Panc1 (cell line): ENCODE results near the gene NCAPG2. TPM values are rescaled to one million over a fixed set of nuclear protein-coding genes. Genes with fewer than 3 reads are reported as not detected.

Experiments
- ATAC-seq: fragments of 200-7000 bp; cut with Tn5 transposase; 2 replicates; pipeline ENCODE4 v1.9.1; 2020; ENCODE audit warnings: mild to moderate bottlenecking, moderate library complexity
- BruUV-seq: library from RNA; stranded (reverse); fragments of 400-500 nt; replicated peaks from 2 replicates; lab custom pipeline; 2021; lab: Mats Ljungman, UMichigan
- CTCF ChIA-PET: fragments of 300-600 bp; sonication (Branson Sonifier 250); formaldehyde crosslinking; loops from one replicate; lab custom pipeline; 2022; ENCODE audit warnings: antibody characterized with exemption; lab: Charles Lee
- POLR2A ChIA-PET: fragments of 300-600 bp; sonication (Branson Sonifier 250); formaldehyde crosslinking; loops from one replicate; lab custom pipeline; 2022; ENCODE audit warnings: antibody characterized with exemption; lab: Charles Lee
- DNase-seq: peaks from one replicate; pipeline ENCODE4 v3.0.0-alpha.2; 2010; ENCODE audit warnings: low read depth, low spot score
- H3K27ac ChIP-seq: 2 replicates; pipeline ENCODE4 v1.5.1; 2011; ENCODE audit warnings: mild to moderate bottlenecking, low read length, inconsistent platforms
- H3K27me3 ChIP-seq: fragments of 200-500 bp; sonication (Bioruptor generic); 2 replicates; pipeline ENCODE4 v1.6.0; 2014; ENCODE audit warnings: low read length, inconsistent platforms; ENCODE audit not compliant: control insufficient read depth, insufficient read depth
- H3K36me3 ChIP-seq: fragments of 200-500 bp; sonication (Bioruptor generic); 2 replicates; pipeline ENCODE4 v1.5.1; 2014; ENCODE audit warnings: inconsistent platforms, mild to moderate bottlenecking, low read length, moderate library complexity; ENCODE audit not compliant: control insufficient read depth, insufficient read depth
- H3K4me1 ChIP-seq: 2 replicates; pipeline ENCODE4 v1.5.1; 2011; ENCODE audit warnings: inconsistent platforms, mild to moderate bottlenecking, low read length, moderate library complexity; ENCODE audit not compliant: control insufficient read depth, insufficient read depth
- H3K4me3 ChIP-seq, 2 experiments: 2 replicates each; pipeline ENCODE4 v1.5.1; 2011 to 2012; ENCODE audit warnings: low read depth in 2 of 2, low read length in 2 of 2, mild to moderate bottlenecking in 2 of 2, inconsistent platforms in 1 of 2, moderate library complexity in 1 of 2
- H3K9me3 ChIP-seq: fragments of 200-500 bp; sonication (Bioruptor generic); 2 replicates; pipeline ENCODE4 v1.5.1; 2014; ENCODE audit warnings: low read depth, mild to moderate bottlenecking, inconsistent platforms, low read length, moderate library complexity; ENCODE audit not compliant: control insufficient read depth, insufficient read depth
- CTCF ChIP-seq: fragments of 450-650 bp; IDR thresholded peaks from 2 replicates; pipeline ENCODE4 v1.5.1; 2017; ENCODE audit warnings: mild to moderate bottlenecking
- POLR2AphosphoS5 ChIP-seq: IDR thresholded peaks from 2 replicates; pipeline ENCODE4 v1.6.1; 2012; ENCODE audit warnings: mild to moderate bottlenecking, low read depth, low read length, moderate library complexity
- REST ChIP-seq, 2 experiments: IDR thresholded peaks; 2 replicates each; pipeline ENCODE4 v1.6.1; 2011 to 2012; ENCODE audit warnings: low read depth in 2 of 2, control low read depth in 1 of 2, low read length in 1 of 2, mild to moderate bottlenecking in 1 of 2, moderate library complexity in 1 of 2; ENCODE audit not compliant: insufficient read depth in 1 of 2
- SIN3A ChIP-seq: IDR thresholded peaks from 2 replicates; pipeline ENCODE4 v1.6.1; 2012; ENCODE audit warnings: low read depth, mild to moderate bottlenecking, low read length, moderate library complexity, borderline replicate concordance; ENCODE audit not compliant: insufficient read depth
- TCF7L2 ChIP-seq: IDR thresholded peaks from 2 replicates; pipeline ENCODE4 v1.6.1; 2011; ENCODE audit warnings: mild to moderate bottlenecking, low read depth, low read length, inconsistent platforms
- in situ Hi-C: cut with HindIII; loops from 2 replicates; pipeline ENCODE4 v1.10.0; 2016; ENCODE audit warnings: low sequenced_read_pairs, low pct_unique_long_range_greater_than_20kb
- intact Hi-C: fragments of 100-400 bp; cut with micrococcal nuclease; formaldehyde crosslinking; loops from one replicate; pipeline ENCODE4 v1.10.0; 2022; ENCODE audit not compliant: unreplicated experiment
- total RNA-seq: library from RNA; stranded (reverse); gene quantifications from one replicate; pipeline ENCODE4 v1.2.1, GENCODE V29; 2021; ENCODE audit not compliant: unreplicated experiment

The NCAPG2 gene
- total RNA-seq, 1 experiment from 2014 or later = 81.4 TPM

GRCh38 chr7:158685693-158686092, 18.9 kb downstream of the NCAPG2 start:
- H3K4me1 ChIP-seq = no peaks in the 10 kb centered on the region
- no peak for TF ChIP-seq REST (IDR thresholded peaks at IDR 0.05; ENCODE audit: insufficient read depth in 1 of 2, low read depth in 2 of 2, low read length in 1 of 2)
- no peak for TF ChIP-seq CTCF
- TF ChIP-seq TCF7L2 = no peak
- no peak for TF ChIP-seq POLR2AphosphoS5
- TF ChIP-seq SIN3A = no peak
- no peaks in the 10 kb centered on the region for H3K9me3 ChIP-seq
- DNase-seq (no peak), ATAC-seq (no peak)
- peaks cover 38% of the 10 kb centered on the region for H3K36me3 ChIP-seq
- H3K27ac ChIP-seq = no peak overlapping the region
- no peaks in the 10 kb centered on the region for H3K27me3 ChIP-seq
- no peak overlapping the region for H3K4me3 ChIP-seq
- intact Hi-C loops (no loop called here), in situ Hi-C loops (no loop called here)
- ChIA-PET POLR2A (no interaction called here), CTCF (no interaction called here)
- no TSS peak for BruUV-seq

GRCh38 chr7:158684329-158684728, 20.3 kb downstream of the NCAPG2 start:
- no peak overlapping the region for H3K27ac ChIP-seq
- no peak overlapping the region for H3K4me3 ChIP-seq
- H3K4me1 ChIP-seq = no peaks in the 10 kb centered on the region
- intact Hi-C loops = no loop called here
- in situ Hi-C loops = no loop called here
- POLR2A ChIA-PET = no interaction called here
- CTCF ChIA-PET = no interaction called here
- BruUV-seq = no TSS peak
- H3K27me3 ChIP-seq = no peaks in the 10 kb centered on the region
- H3K9me3 ChIP-seq = no peaks in the 10 kb centered on the region
- H3K36me3 ChIP-seq = peaks cover 43% of the 10 kb centered on the region
- ATAC-seq (no peak), DNase-seq (no peak)
- TF ChIP-seq POLR2AphosphoS5 (no peak), CTCF (no peak), REST (IDR thresholded peaks at IDR 0.05; ENCODE audit: insufficient read depth in 1 of 2, low read depth in 2 of 2, low read length in 1 of 2) (no peak), SIN3A (no peak), TCF7L2 (no peak)
